GM21390 (cell line): Measurements from ENCODE around the gene STPG2.
A peak's percentile ranks its signal among the peaks of the same experiment; 100 is the strongest.
"Not testable (repeated sequence)": the region's sequence is repeated elsewhere in the genome, so short reads cannot be mapped to it uniquely, and the experiment has no call there.

Experiments
- ATAC-seq: cut with Tn5 transposase; IDR thresholded peaks from one replicate; pipeline ENCODE4 v1.9.1; 2021; ENCODE audit not compliant: unreplicated experiment

The STPG2 gene

DNA sequence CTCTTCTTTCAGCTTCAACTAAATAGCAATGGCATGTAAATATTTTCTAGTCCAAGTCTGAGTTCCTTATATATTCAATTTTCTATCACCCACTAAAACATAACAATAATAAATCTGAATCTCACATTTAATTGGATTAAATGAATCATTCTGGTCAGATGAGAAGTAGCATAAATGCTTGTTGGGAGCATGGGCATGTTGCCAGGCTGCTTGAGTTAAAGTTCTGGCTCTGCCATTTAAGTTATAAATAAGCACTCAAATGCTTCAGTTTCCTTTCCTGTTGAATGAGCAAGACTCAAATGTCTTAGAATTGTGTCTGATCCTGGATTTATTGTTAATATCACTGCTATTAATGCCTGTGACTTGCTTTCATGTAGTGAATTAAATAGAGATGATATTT is 496.3 kb downstream of the STPG2 start:
- ATAC-seq = no peak

GRCh38 chr4:97645071-97645821 is 498.0 kb downstream of the STPG2 start:
- no peak for ATAC-seq

DNA sequence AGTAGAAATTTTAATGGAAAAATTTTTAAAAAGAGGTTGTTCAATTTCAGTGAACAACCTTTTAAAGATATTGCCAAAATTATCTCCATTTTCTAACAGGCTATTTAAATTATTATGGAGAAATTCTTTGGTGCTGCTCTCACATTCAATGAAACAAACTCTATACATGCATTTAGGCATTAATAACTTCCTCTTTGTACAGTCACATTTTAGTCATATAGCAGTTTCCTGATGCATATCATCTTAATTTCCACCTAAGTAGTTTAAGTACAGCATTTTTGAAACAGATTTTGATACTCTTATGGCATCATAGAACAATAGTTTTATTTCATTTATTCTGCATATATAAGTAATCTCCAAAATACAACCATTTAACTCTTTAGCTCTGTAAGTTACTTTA is 500.1 kb downstream of the STPG2 start:
- ATAC-seq = no peak

DNA sequence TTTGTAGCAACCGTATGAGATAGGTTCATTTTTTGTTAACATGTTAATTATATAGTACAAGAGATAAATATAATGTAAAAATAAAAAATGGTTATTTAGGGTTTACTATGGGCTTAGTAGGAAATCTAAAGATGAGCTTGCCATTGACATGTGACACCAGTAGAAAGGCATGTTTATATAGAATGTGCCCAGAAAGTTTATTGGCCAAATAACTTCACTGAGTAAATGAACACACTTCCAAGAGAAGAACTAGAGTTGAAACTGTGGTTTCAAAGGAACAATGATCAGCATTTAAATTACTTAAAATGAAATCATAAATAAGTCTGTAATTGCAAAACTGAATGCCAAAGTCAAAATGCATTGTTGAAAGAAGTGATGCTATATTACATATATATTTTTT is 503.3 kb downstream of the STPG2 start:
- ATAC-seq = no peak

GRCh38 chr4:97633831-97634230 is 509.4 kb downstream of the STPG2 start:
- not testable (repeated sequence) for ATAC-seq

- no peak for ATAC-seq
These were observed 515.5 kb downstream of the STPG2 start for GRCh38 chr4:97627750-97628149.

GRCh38 chr4:97624204-97624603 is 519.1 kb downstream of the STPG2 start:
- no peak for ATAC-seq

GRCh38 chr4:97605932-97606331 is 537.3 kb downstream of the STPG2 start:
- no peak for ATAC-seq

GRCh38 chr4:97593248-97593647 is 550.0 kb downstream of the STPG2 start:
- no peak for ATAC-seq

- ATAC-seq = no peak
These were observed 553.0 kb downstream of the STPG2 start for GRCh38 chr4:97590266-97590665.

- no peak for ATAC-seq
These were observed 553.6 kb downstream of the STPG2 start for GRCh38 chr4:97589481-97590196.

DNA sequence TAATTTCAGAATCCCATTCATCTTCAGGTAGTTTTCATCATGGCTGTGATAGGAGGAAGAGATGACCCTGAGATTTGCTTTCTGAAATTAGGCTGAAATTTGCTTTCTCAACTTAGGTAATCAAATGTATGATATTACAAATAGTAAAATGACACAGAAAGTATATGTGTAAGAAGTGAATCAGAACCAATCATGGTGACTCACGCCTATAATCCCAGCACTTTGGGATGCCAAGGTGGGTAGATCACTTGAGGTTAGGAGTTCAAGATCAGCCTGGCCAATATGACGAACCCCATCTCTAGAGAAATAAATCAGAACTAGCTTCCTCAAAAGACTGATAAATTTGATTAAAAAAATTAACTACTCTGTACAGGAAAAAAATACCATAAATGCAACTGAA is 555.4 kb downstream of the STPG2 start:
- ATAC-seq = no peak

DNA sequence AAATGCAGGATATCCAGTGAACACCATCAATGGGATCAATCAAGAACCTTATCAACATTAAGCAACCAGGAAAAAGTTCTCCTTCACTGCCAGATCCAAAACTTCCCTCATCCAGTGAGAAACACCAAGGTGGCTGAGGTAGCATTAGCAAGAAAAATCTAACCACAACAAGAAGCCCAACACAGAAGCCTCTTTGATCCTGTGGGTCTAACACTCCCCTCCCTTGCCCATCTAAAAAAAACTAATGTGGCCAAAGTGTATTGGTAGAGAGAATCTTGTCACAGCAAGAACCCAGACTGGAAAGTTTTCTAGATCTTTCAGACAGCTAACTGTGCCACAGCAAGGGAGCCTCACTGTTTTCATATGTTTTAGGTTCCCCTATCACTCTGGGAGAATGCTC is 558.0 kb downstream of the STPG2 start:
- ATAC-seq = no peak

DNA sequence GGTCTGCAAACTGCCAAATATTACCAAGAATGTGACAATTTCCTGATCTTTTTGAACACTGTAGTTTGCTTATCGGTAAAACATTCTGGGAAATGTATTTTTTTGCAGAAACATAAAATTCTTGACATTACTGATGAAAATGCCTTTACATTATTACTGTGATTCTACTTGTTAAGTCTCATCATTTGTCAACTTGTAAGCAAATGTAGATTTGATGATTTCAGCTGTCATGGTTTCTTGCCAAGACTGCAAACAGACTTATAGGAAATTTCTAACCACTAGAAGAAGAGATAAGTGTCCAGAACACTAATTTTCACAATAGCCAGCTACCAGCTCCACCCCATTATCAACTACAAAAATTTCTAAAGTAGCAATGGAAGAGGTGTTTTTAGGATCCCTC is 560.4 kb downstream of the STPG2 start:
- no peak for ATAC-seq

GRCh38 chr4:97577004-97577403 is 566.3 kb downstream of the STPG2 start:
- ATAC-seq = no peak

- no peak for ATAC-seq
These were observed 583.3 kb downstream of the STPG2 start for GRCh38 chr4:97560009-97560408.

DNA sequence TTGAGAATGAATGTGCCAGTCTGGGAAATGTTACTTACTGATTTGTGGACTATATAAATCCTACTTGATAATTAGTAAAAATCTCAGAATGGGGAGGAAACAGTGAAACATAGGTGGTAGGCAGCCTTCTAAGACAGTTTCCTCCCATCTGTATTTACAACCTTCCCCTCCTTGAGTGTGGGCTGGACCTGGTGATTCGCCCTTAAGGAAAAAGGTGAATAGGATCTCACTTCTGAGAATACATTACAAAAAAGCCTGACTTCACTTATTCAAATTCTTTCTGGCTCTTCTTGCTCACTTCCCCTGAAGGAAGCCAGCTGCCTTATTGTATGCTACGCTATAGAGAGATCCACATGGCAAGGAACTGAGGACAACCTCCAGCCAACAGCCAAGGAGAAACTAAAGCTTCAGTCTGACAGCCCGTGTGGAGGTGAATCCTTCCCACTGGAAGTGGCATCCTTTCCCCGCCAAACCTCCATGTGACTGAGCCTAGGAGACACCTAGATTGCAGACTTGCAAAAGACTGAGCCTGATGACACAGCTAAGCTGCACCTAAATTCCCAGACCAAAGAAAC is 585.0 kb downstream of the STPG2 start:
- ATAC-seq = no peak

- ATAC-seq = not testable (repeated sequence)
These were observed 592.6 kb downstream of the STPG2 start for GRCh38 chr4:97550637-97551036.

DNA sequence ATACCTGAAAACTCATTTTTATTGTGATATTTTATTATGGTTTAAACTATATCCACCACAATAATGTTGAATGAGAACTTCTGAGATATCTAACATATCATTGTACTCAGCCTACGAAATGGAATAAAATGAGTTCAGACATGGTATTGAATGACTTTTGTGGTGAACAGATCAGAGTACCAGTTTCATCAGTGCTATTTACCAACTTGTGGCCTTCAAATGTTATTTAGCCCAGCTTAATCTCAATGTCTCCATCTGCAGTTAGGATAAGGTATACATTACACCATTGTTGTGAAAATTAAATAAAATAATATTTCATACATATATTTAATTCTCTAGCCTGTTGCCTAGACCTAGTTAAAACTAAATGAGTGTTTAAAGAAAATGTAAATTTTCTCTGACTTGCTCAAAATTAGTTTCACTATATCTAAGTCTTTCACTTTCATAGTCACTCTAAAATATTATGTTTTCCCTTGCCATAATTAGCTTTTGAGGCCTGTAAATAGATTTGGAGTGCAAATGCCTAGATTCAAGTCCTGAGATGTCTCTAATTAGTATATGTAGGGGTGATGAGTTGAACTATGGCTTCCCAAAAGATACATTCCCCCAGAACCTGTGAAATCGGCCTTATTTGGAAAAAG is 594.2 kb downstream of the STPG2 start:
- peak; percentile 72 for ATAC-seq

DNA sequence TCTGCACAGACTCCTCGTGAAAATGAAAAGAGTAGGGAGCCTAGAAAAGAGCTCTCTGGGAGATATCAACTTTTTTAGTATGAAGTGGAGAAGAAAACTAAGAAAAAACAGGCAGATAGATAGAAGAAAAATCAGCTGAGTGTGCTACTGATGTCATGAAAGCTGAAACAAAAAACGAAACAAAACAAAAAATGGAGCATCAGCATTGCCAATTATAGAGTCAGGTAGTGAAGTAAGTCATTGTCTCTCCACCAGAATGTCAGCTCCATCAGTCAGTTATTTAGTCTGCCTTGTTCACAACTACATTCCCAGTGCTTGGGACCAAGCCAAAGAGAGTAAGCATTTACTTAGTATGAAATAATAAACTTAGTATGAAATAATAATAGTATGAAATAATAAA is 595.1 kb downstream of the STPG2 start:
- no peak for ATAC-seq

DNA sequence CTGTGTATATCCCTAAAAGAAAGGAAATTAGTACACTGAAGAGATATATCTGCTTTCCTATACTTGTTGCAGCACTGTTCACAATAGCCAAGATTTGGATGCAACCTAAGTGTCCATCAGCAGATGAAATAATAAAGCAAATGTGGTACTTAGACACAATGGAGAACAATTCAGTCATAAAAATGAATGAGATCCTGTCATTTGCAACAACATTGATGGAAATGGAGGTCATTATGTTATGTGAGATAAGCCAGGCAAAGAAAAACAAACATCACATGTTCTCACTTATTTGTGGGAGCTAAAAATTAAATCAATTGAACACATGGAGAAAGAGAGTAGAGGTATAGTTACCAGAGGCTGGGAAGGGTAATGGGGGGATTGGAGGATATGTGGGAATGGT is 611.9 kb downstream of the STPG2 start:
- no peak for ATAC-seq

DNA sequence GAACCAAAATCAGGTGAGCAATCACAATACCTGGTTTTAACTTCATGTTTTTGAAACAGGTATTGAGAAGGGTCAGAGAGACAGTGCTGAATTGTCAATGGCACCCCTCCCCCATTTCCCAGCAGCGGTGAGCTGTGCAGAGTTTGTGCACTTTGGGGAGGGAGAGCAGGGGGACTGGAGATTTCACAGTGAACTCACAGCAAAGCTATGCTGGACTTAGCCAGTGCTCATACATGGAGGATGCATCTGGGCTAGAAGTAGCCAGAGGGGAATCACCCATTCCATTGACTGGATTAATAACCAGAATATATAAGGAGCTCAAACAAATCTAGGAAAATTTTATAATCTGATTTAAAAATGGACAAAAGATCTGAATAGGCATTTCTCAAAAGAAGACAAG is 612.6 kb downstream of the STPG2 start:
- no peak for ATAC-seq
